PC-9 (cell line): ENCODE results near the gene KREMEN1. TPM values are rescaled to one million over a fixed set of nuclear protein-coding genes. Genes with fewer than 3 reads are reported as not detected.

Source experiments
- BruUV-seq: library from RNA; stranded (reverse); fragments of 400-500 nt; replicated peaks from 2 replicates; lab custom pipeline; 2021; lab: Mats Ljungman, UMichigan
- CTCF ChIA-PET: fragments of 300-600 bp; sonication (Branson Sonifier 250); formaldehyde crosslinking; loops from one replicate; lab custom pipeline; 2022; ENCODE audit warnings: antibody characterized with exemption; lab: Charles Lee
- POLR2A ChIA-PET: fragments of 300-600 bp; sonication (Branson Sonifier 250); formaldehyde crosslinking; loops from one replicate; lab custom pipeline; 2022; ENCODE audit warnings: antibody characterized with exemption; ENCODE audit not compliant: unreplicated experiment; lab: Charles Lee
- DNase-seq, 2 experiments: peaks; one replicate each; pipeline versions ENCODE4 v3.0.0 to v3.0.0-alpha.2; 2015 to 2022; ENCODE audit warnings: mixed read lengths in 1 of 2
- H2AFZ ChIP-seq: fragments of 200-600 bp; sonication (generic); 2 replicates; pipeline ENCODE4 v1.8.1; 2017; ENCODE audit warnings: antibody characterized with exemption
- H3F3A ChIP-seq: fragments of 200-600 bp; sonication (generic); 2 replicates; pipeline ENCODE4 v1.8.1; 2017; ENCODE audit warnings: antibody characterized with exemption, mild to moderate bottlenecking, low read depth; ENCODE audit not compliant: insufficient read depth
- H3K27ac ChIP-seq: fragments of 200-600 bp; sonication (generic); 2 replicates; pipeline ENCODE4 v1.6.1; 2016; ENCODE audit warnings: mixed run types
- H3K27me3 ChIP-seq: fragments of 200-600 bp; sonication (generic); 2 replicates; pipeline ENCODE4 v1.6.1; 2016; ENCODE audit warnings: low read depth, mixed run types; ENCODE audit not compliant: insufficient read depth
- H3K36me3 ChIP-seq: fragments of 200-600 bp; sonication (generic); 2 replicates; pipeline ENCODE4 v1.6.1; 2016; ENCODE audit warnings: low read depth, mixed run types
- H3K4me1 ChIP-seq: fragments of 200-600 bp; sonication (generic); replicated peaks from 2 replicates; pipeline ENCODE4 v1.6.1; 2016; ENCODE audit warnings: mixed run types; ENCODE audit not compliant: insufficient read depth
- H3K4me2 ChIP-seq: fragments of 200-600 bp; sonication (generic); 2 replicates; pipeline ENCODE4 v1.6.1; 2017; ENCODE audit warnings: mixed run types
- H3K4me3 ChIP-seq: fragments of 200-600 bp; sonication (generic); 2 replicates; pipeline ENCODE4 v1.6.1; 2016; ENCODE audit warnings: mixed run types
- H3K79me2 ChIP-seq: fragments of 200-600 bp; sonication (generic); 2 replicates; pipeline ENCODE4 v1.6.1; 2017; ENCODE audit warnings: low read depth, mixed run types
- H3K9me2 ChIP-seq: fragments of 200-600 bp; sonication (generic); 2 replicates; pipeline ENCODE4 v1.8.1; 2017; ENCODE audit warnings: mild to moderate bottlenecking; ENCODE audit not compliant: insufficient read depth
- H3K9me3 ChIP-seq: fragments of 200-600 bp; sonication (generic); 2 replicates; pipeline ENCODE4 v1.8.1; 2016; ENCODE audit warnings: low read depth; ENCODE audit not compliant: insufficient read depth
- H4K20me1 ChIP-seq: fragments of 200-600 bp; sonication (generic); 2 replicates; pipeline ENCODE4 v1.8.1; 2017; ENCODE audit not compliant: insufficient read depth
- EZH2 ChIP-seq: fragments of 200-600 bp; sonication (generic); IDR thresholded peaks from 2 replicates; pipeline ENCODE4 v1.8.0; 2017; ENCODE audit warnings: antibody characterized with exemption, low read depth
- intact Hi-C: fragments of 100-400 bp; cut with micrococcal nuclease; formaldehyde crosslinking; loops from one replicate; pipeline ENCODE4 v1.10.0; 2022; ENCODE audit not compliant: unreplicated experiment
- total RNA-seq: library from RNA; stranded (reverse); gene quantifications from 2 replicates; pipeline ENCODE4 v1.2.3, GENCODE V29; 2021
- TF ChIP-seq, protein P1 (sequence below): fragments of 200-600 bp; sonication (generic); conservative IDR thresholded peaks from 2 replicates; pipeline ENCODE4 v1.6.1; 2017; ENCODE audit warnings: mixed run types, antibody characterized with exemption, mild to moderate bottlenecking, moderate library complexity

Gene KREMEN1
- total RNA-seq, 1 experiment from 2014 or later = 6.1 TPM

DNA sequence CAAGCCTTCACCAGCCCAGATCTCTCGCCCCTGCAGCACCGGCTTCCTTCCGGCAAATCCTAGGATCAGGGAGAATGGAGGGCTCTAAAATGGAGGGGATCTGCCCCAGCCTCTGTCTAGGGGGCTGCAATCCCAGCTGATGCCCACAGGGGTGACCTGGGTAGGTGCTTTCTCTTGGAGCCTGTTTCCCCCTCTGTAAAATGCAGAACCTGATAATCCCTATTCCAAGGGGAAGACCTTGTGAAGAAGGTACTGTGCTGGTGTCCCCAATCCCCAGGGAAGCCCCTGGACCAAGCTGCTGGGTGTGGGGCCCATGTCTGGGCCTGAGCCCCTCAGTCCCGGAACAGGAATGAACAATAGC, 135.6 kb downstream of the KREMEN1 start:
- Histone ChIP-seq H2AFZ (no peak overlapping the region), H3K4me2 (no peak overlapping the region), H3K4me3 (no peak overlapping the region), H3K9me3 (no peaks in the 10 kb centered on the region), H3K36me3 (no peaks in the 10 kb centered on the region), H3K27ac (no peak overlapping the region), H3K4me1 (no peaks in the 10 kb centered on the region), H4K20me1 (no peaks in the 10 kb centered on the region), H3K27me3 (peaks cover 45% of the 10 kb centered on the region), H3K9me2 (no peaks in the 10 kb centered on the region), H3F3A (no peaks in the 10 kb centered on the region), H3K79me2 (no peaks in the 10 kb centered on the region)
- no TSS peak for BruUV-seq
- intact Hi-C loops = no loop called here
- ChIA-PET POLR2A (no interaction called here), CTCF (no interaction called here)
- DNase-seq = no peak
- TF ChIP-seq, protein P1, sequence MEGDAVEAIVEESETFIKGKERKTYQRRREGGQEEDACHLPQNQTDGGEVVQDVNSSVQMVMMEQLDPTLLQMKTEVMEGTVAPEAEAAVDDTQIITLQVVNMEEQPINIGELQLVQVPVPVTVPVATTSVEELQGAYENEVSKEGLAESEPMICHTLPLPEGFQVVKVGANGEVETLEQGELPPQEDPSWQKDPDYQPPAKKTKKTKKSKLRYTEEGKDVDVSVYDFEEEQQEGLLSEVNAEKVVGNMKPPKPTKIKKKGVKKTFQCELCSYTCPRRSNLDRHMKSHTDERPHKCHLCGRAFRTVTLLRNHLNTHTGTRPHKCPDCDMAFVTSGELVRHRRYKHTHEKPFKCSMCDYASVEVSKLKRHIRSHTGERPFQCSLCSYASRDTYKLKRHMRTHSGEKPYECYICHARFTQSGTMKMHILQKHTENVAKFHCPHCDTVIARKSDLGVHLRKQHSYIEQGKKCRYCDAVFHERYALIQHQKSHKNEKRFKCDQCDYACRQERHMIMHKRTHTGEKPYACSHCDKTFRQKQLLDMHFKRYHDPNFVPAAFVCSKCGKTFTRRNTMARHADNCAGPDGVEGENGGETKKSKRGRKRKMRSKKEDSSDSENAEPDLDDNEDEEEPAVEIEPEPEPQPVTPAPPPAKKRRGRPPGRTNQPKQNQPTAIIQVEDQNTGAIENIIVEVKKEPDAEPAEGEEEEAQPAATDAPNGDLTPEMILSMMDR = no peak
- TF ChIP-seq EZH2 = no peak

DNA sequence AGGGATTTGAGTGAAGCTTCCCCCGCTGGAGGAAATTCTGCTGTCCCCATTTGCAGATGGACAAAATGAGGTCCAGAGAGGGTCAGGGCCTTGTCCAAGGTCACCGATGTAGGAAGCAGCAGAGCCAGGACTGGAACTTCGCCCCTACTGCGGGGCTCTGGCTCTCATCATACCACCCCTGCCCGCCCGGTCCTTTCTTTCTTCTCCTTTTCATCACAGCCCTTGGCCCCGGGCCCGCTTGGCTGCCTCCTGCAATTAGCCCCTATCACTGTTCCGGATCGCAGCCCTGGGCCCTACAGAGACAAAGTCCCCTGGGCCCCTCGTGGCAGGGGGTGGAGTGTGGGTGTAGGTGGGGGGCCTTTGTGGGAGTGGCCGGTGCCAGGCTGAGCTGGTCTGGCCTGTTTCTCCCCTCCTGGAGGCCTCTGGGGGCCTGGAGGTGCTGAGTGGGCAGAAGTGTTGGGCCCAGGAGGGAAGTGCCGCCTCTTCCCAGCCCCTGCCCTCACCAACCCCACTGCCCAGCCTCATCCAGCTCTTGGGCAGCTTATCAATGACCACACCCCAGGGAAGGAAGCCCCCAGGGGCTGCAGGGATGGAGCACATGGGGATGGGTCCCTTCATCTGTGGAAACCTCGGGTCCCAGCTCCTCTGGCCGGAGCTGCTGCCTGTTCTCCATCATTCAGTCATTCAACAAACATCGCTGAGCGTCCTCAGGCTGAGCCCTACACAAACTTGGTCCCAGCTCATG, 136.2 kb downstream of the KREMEN1 start:
- no peak overlapping the region for H2AFZ ChIP-seq
- no peaks in the 10 kb centered on the region for H3F3A ChIP-seq
- no TSS peak for BruUV-seq
- no peak for DNase-seq
- H3K4me2 ChIP-seq = no peak overlapping the region
- no peaks in the 10 kb centered on the region for H3K36me3 ChIP-seq
- intact Hi-C loops = no loop called here
- peaks cover 45% of the 10 kb centered on the region for H3K27me3 ChIP-seq
- H3K27ac ChIP-seq = no peak overlapping the region
- ChIA-PET CTCF (no interaction called here), POLR2A (no interaction called here)
- no peak overlapping the region for H3K4me3 ChIP-seq
- H3K79me2 ChIP-seq = no peaks in the 10 kb centered on the region
- TF ChIP-seq, protein P1 = no peak
- no peak for TF ChIP-seq EZH2
- no peaks in the 10 kb centered on the region for H3K9me3 ChIP-seq
- H4K20me1 ChIP-seq = no peaks in the 10 kb centered on the region
- H3K4me1 ChIP-seq = no peaks in the 10 kb centered on the region
- H3K9me2 ChIP-seq = no peaks in the 10 kb centered on the region

DNA sequence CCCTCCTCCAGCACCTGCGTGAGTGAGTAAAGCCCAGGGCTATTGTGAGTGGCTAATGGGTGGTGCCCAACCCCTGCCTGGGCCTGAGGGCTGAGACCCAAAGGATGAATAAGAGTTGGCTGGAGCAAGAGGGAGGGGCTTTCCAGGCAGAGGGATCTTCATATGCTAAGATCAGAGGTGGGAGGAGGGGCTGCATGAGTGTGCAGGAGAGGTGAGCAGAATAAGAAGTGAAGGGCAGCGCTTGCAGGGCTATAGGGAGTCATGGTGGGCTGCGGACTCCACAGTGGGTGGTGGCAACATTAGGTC, 136.7 kb downstream of the KREMEN1 start:
- Histone ChIP-seq H3K9me2 (no peaks in the 10 kb centered on the region), H3K4me3 (no peak overlapping the region), H3K4me1 (no peaks in the 10 kb centered on the region), H3K9me3 (no peaks in the 10 kb centered on the region), H4K20me1 (no peaks in the 10 kb centered on the region), H3K36me3 (no peaks in the 10 kb centered on the region), H3K4me2 (no peak overlapping the region), H3F3A (no peaks in the 10 kb centered on the region), H3K27ac (no peak overlapping the region), H3K27me3 (peaks cover 42% of the 10 kb centered on the region), H3K79me2 (no peaks in the 10 kb centered on the region), H2AFZ (no peak overlapping the region)
- BruUV-seq = no TSS peak
- ChIA-PET POLR2A (no interaction called here), CTCF (no interaction called here)
- no peak for DNase-seq
- intact Hi-C loops = no loop called here
- no peak for TF ChIP-seq EZH2
- TF ChIP-seq, protein P1 = no peak
